ENCODE data around the gene FOXK1. TPM values are rescaled to one million over a fixed set of nuclear protein-coding genes. Genes with fewer than 3 reads are reported as not detected.
"Not testable (repeated sequence)": the region's sequence is repeated elsewhere in the genome, so short reads cannot be mapped to it uniquely, and the experiment has no call there.

The FOXK1 gene
- total RNA-seq, 1 experiment from 2014 or later = 12.8 TPM

GRCh38 chr7:4800487-4800886 lies 118.4 kb downstream of the FOXK1 start:
- no peak for DNase-seq (ENCODE audit: low spot score)

GRCh38 chr7:4800926-4801838 lies 119.1 kb downstream of the FOXK1 start:
- DNase-seq (ENCODE audit: low spot score) = no peak

- no peak for DNase-seq (ENCODE audit: low spot score)
Measured at GRCh38 chr7:4801839-4802231, 119.7 kb downstream of the FOXK1 start.

GRCh38 chr7:4802577-4802976 lies 120.5 kb downstream of the FOXK1 start:
- DNase-seq (ENCODE audit: low spot score) = not testable (repeated sequence)

GRCh38 chr7:4803397-4804241 lies 121.5 kb downstream of the FOXK1 start:
- DNase-seq (ENCODE audit: low spot score) = no peak

- DNase-seq (ENCODE audit: low spot score) = no peak
Measured at GRCh38 chr7:4805110-4805983, 123.3 kb downstream of the FOXK1 start.

GRCh38 chr7:4805984-4806300 lies 123.8 kb downstream of the FOXK1 start:
- DNase-seq (ENCODE audit: low spot score) = no peak

- DNase-seq (ENCODE audit: low spot score) = no peak
Measured at GRCh38 chr7:4806983-4807597, 125.0 kb downstream of the FOXK1 start.

GRCh38 chr7:4807598-4808016 lies 125.5 kb downstream of the FOXK1 start:
- DNase-seq (ENCODE audit: low spot score) = peak; percentile 77

- DNase-seq (ENCODE audit: low spot score) = no peak
Measured at GRCh38 chr7:4808026-4808425, 125.9 kb downstream of the FOXK1 start.

GRCh38 chr7:4808565-4808964 lies 126.5 kb downstream of the FOXK1 start:
- DNase-seq (ENCODE audit: low spot score) = no peak

GRCh38 chr7:4809091-4809591 lies 127.0 kb downstream of the FOXK1 start:
- no peak for DNase-seq (ENCODE audit: low spot score)

- no peak for DNase-seq (ENCODE audit: low spot score)
Measured at GRCh38 chr7:4809666-4810065, 127.6 kb downstream of the FOXK1 start.

- DNase-seq (ENCODE audit: low spot score) = no peak
Measured at GRCh38 chr7:4814433-4814832, 132.3 kb downstream of the FOXK1 start.

GRCh38 chr7:4815121-4815520 lies 133.0 kb downstream of the FOXK1 start:
- DNase-seq (ENCODE audit: low spot score) = no peak

- no peak for DNase-seq (ENCODE audit: low spot score)
Measured at GRCh38 chr7:4815609-4816418, 133.7 kb downstream of the FOXK1 start.

- no peak for DNase-seq (ENCODE audit: low spot score)
Measured at GRCh38 chr7:4816419-4817080, 134.5 kb downstream of the FOXK1 start.

- no peak for DNase-seq (ENCODE audit: low spot score)
Measured at GRCh38 chr7:4817178-4817901, 135.2 kb downstream of the FOXK1 start.

Measured in H4 (cell line).